Right forelimb (tissue), 1 donor: Measurements from ENCODE around the gene SH3YL1.

Source experiments
- DNase-seq: peaks from one replicate; pipeline ENCODE4 v3.0.0-alpha.2; 2018

The SH3YL1 gene, protein sequence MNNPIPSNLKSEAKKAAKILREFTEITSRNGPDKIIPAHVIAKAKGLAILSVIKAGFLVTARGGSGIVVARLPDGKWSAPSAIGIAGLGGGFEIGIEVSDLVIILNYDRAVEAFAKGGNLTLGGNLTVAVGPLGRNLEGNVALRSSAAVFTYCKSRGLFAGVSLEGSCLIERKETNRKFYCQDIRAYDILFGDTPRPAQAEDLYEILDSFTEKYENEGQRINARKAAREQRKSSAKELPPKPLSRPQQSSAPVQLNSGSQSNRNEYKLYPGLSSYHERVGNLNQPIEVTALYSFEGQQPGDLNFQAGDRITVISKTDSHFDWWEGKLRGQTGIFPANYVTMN

DNA sequence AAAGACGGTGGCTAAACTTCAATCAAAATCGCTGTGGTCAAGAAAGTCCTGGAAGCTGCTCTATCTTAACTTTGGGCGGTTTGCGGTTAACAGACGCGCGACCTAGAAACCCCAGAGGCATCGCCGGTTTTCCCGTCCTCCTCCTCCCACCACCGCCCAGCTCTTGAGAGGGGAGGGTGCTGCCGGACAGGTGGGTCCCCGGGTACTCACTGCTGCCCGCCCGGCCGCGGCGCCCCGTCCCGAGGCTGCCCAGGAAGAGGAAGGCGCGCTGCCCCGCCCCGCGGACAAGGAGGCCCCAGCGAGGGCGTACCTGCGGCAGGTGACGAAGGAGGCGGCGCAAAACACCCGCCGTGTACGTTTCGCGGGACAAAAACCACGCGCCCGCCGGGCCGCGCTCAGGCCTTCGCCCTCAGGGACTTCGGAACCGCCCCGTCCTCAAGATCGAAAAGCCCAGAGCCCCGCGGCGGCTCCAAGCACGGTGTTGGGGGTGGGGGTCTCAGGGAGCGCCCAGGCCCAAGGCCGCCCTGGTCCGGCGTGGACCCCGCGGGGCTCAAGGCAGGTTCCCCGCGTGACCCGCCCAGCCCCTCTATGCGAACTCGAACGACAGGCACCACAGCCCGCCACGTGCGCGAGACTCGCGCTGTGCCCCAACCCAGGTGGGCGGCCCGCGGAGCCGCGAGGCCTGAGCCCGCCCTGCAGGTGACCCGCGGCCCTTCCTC lies at the start of gene SH3YL1:
Gene SH3YL1, minus strand, starts transcription at position 259 of the 719 bp plus-strand sequence. Its CDS starts 48 bp downstream, at position 211.
- peak; percentile 58 for DNase-seq

DNA sequence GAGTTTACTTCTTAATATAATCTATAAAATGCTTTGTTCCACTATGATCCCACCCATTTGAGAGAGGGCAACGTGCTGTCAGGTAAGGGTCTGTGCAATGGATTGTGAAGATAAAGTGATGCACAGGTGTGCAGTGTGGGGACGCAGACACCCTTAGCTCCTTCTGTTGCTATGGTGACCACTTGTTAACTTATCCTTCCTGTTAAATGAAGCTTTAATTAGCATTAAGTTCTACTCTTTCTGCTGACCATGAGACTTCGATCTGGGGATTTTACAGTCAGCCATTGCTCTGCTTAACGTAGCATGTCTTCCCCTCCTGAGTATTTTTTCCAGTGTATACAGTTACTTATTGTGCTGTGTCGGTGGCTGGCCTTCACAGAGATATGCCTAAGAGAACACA lies 47.2 kb upstream of the SH3YL1 start:
- DNase-seq, result no peak

DNA sequence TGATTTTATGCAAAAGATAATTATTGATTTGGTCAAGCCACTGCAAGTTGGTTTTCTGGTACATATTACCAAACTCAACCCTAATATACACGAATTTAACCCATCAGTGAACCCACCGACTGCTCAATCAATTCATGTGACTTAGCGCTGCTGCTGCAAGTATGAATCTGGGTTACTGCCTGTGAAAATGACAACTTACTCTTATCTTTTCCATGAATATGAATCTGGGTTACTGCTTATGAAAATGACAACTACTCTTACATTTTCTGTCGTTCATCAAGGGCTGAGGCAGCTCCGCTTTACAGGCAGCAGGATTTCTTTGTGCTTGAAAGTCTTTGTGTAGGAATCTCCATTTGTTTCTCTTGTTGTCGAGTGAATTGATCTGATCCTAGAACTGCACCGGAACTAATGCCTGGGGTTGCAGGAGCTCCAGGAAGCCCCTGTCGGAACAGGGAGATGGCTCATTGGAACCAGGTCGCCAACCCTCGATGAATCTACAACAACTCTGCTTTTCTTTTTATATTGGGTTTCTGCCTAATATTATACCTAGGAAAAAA lies 46.2 kb upstream of the SH3YL1 start:
- DNase-seq, result no peak

DNA sequence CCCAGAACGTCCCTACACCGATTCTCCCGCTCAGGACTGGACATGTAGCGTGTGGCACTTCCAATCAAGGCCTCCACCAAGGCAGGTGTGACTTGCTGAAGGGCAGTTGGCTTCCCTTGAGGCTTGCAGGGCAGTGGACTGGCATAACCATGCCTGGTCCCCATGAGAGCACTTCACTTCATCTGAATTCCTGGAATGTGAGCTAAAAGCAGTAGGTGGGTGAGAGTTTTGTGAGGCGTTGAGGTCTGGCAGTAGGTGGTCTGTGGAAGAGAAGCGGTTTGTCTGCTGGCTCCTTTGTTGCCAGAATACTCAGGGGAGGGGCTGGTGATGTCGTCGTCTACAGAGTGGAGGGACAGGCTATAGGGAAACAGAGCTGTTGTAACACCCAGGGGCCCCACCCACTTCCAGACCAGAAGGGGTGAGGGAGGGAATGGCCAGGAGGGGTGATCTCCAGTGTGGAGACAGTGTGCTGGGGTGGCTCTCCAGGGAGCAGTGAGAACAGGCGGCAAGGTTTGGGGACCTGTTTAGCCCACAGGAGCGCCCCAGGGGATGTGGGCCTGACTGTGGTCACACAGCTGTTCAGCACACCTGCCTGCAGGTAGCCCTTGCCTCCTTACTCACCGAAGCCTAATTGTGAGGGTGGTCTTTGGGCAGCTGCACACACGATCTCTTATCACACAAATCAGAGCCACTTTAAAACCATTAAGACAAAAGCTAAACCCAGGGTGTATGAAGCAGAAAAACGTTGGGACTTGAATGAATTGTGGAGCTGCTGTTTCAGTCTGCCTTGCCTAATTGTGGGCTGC lies 45.5 kb upstream of the SH3YL1 start:
- no peak for DNase-seq

DNA sequence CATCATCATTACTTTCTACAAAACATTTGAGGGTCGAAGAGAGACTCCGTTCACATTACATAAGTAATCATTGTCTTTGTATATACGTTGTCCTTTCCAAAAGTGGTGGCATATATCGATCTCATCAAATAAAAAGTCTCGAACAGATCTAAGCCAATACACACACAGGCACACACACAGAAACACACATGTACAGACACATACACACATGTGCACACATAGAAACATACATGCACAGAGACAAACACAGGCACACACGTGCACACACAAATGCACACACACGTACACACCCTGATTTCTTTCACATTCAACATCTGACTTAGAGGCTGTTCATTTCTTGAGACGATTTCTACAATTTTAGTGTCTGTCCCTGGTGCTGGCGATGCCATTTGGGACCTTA lies 41.5 kb upstream of the SH3YL1 start:
- no peak for DNase-seq

DNA sequence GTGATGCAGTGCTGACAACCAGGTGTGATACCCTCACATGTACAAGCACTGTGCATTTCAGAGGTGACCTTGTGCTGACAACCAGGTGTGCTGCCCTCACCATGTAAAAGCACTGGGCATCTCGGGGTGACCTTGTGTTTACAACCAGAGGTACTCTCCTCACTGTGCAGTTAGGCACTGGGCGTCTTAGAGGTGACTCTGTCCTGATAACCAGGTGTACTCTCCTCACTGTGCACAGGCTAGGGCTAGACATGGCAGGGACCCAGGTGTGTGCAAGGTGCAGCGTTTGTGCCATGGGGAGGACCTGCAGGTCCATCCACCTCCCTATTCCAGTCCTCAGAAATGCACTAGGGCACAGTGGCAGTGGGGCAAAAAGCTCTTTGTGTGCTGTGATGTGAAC lies 32.5 kb upstream of the SH3YL1 start:
- no peak for DNase-seq

DNA sequence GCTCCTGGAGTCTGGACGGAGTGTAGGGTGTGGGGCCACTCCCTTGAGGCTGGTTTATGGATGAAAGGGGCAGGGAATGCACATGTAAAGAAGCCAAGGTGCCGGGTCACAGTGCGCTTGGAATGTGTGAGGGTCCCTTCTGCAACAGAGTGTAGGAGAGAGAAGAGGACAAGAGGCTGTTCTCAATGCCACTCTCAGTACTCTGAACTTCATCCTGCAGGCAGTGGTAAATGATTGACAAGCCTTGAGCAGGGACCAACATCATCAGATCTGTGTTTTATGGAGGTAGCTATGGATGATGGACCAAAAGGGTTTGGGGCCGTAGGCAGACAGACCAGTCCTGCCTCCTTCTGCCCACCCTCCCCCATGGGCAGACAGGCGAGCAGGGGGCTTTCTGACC lies 31.3 kb upstream of the SH3YL1 start:
- no peak for DNase-seq

DNA sequence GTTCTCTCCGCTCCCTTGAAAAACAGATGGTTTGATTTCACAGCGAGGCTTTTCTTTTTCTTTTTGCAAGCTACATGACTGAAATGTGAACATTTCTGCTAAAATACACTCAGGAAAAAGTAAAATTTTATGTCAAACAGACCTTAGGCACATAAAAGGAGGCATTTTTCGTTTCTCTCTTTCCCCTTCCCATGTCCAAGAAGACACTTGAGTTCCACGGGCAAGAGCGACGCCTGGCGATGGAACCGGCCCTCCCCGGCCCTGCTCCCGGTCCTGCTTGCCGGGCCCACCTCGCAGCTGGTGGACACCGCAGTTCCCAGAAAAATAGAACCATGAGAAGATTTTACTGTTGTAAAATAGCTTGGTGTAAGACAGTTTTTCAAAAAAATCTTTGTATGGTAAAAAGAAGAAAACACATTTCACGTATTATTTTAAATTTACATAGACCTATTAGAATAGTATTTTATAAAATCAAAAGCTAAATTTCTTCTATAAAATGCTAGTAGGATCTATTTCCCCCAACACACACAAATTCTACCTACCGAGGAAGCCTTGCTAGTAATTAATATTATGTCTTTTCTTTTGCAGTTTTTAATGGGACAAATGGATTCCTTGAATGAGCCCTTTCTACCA lies 26.4 kb upstream of the SH3YL1 start:
- peak; percentile 84 for DNase-seq

DNA sequence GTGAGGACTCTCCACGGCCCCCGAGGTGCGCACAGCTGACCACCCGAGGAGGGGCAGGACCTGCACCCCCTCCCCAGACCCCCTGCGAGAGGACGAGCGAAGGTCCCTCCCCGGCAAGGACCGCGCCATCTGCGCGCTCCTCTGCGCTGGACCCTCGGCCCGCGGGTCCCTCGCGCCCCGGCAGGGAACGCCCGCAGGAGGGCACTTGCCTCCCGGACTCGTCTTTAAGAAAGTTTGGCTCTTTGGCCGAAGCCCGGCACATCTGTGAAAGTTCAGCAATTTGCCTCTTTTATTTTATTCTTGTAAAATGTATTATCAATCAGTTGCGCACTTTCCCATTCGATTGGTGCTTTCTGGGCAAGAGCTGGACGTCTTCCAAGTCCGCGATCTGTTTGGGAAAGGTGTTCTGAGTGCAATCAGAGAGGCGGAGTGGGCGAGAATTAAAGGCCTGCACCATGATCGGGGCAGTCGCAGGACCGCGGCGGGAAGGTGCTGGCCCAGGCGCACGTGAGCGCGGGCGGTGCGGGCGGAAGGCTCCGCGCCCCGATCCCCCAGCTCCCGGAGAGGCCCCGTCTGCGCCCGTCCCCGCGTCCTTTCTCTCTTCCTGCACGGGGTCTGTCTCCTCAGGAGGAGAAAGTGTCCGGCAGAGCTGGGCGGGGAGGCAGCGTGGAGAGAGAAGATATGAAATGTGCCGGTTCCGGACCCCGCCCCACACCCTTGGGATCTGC lies 25.7 kb upstream of the SH3YL1 start:
- peak; percentile 59 for DNase-seq

DNA sequence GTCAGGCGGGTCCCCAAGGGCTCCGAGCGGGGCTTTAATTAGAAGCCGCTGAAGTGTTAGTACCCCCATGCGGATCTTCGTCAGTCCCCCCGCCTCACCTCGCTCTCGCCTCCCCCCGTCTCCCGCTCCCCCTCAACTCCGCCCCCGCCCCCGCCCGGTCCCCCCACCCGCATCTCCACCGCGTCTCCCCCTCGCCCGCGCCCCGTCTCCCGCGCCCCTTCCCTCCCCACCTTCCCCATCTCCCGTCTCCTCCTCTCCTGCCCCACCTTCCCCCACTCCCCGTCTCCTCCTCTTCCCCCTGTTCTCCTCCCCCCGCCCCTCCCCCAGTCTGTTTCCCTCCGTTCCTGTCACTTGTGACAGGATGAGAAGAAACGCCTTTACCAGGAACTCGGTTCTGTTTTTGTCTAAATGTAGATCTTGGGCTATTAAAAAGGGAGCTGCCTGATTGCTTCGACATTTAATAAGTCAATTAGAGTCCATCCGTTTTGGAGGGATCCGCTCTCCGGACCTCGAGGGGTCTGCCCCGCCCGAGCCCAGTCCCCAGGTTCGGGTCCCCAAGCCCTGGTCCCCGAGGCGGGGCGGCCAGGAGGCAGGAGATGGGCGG lies 25.0 kb upstream of the SH3YL1 start:
- no peak for DNase-seq

DNA sequence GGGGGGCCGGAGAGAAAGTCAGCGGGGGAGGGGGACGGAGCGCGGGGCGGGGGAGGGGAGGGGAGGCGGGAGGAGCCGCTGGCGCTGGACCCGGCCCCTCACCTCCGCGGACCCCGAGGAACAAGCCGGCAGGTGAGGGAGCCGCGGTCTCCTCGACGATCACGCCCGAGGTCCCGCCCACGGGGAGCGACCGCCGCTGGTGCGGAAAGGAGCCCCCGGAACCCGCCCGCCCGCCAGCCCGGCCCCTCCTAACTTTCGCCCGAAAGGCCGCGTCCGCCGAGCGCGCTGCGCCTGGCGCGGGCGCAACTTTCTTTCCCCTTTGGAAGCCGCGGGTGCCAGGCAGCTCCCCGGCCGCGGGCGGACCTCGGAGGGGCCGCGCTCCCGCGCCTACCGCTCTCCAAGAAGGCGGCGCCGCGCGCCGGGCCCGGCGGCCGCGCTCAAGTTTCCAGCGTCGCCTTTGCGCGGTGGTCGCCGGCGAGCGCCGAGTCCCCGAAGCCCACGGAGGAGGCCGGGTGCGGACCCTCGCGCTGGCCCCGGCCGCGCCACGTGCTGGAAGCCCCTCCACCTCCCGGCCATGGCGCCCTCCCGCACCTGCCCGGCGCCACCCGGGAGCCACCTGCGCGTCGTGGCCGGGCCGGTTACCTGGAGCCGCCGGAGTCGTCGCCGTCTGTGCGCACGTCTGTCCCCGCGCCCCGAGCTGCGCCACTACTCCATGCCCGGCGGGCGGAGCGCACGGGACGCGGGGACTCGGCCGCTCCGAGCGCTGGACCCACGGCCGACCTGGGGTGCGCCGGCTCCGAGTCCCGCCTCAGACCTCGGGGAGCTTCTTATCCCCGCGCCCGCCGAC lies 24.3 kb upstream of the SH3YL1 start, which contains the start of gene ALKAL2:
Gene ALKAL2, minus strand, starts transcription at position 181 of the 847 bp plus-strand sequence. CDS start 256 bp downstream, outside the sequence.
- no peak for DNase-seq

DNA sequence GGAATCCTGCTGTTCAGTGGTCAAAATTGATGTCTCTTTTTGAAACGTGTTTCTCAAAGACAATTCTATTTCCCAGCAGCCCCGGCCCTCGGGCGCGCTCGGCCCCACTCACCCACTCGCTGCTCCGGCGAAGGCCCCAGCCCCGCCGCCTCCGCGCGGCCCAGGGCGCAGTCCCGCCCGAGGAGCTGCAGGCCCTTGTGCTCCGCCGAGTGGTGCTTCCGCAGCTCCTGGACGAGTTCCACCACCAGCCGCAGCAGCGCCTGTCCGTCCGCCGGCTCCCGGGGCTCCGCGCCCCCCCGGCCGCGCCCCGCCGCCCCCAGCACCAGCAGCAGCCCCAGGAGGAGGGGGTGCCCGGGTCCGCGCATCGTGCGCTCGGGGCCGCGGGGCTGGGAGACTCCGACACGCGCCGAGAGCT lies 23.6 kb upstream of the SH3YL1 start:
- DNase-seq, result peak; percentile 79

DNA sequence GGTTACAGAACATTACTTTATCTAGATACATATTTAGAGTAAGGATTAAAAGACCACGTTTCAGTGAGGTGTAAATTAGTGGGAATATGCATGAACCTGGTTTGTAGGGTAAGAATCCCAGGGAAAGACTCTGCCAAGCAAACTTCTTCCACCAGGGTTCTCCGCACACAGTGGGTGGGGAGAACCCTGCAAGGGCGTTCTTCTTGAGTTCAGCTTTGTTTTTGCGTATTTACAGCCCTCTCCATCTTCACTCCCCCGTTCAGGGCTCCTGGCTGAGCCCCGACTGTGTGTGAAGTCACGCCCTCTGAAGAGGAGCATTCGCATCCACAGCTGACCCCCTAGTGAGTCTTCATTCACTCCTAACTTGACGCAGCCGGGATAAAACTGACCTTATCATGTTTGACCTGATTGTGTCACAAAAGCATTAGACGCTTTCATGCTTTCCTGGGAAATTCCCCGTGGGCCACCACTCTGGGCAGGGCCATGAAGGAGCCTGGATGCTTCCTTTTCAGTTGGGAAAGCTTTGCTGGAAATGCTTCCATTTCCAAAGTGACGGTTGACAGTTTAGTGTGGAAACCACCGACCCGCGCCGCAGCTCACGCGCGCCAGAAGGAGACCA lies 23.1 kb upstream of the SH3YL1 start:
- no peak for DNase-seq

DNA sequence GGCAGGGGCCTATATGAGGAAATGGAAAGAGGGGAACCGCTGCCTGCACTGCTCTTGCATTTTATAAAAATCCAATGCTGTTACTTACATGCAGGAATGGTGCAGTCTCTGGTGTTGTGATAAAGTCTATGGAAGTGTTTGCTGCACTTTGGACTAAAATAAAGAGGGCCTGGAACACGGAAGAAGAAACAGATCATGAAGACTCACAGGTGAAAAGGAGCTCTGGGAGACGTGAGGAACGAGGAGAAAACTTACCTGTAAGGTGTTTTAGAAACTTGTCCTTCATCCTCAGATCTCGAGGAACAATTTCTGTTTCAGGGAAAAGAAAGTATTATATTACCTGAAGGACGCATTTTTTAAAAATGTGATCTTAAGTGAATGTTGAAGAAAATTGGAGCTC lies 22.2 kb upstream of the SH3YL1 start:
- no peak for DNase-seq

DNA sequence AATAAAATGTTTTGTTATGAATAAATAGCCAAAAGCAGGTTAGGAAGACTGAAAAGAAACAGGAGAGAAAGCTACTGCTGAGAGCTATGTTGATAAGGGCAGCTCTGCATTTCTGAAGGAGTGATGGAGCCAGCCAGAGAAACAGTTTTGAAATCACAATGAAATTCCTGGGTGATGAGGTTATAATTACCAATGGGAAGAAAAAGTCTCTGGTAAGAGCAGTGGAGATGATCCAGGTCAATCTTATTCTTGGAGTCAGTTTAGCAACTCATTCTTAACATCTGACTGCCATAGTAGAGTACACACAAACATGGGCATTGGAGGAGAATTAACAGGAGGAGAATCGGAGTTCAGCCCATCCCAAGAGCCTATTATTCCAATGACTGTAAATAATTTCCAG lies 21.7 kb upstream of the SH3YL1 start:
- DNase-seq, result no peak

DNA sequence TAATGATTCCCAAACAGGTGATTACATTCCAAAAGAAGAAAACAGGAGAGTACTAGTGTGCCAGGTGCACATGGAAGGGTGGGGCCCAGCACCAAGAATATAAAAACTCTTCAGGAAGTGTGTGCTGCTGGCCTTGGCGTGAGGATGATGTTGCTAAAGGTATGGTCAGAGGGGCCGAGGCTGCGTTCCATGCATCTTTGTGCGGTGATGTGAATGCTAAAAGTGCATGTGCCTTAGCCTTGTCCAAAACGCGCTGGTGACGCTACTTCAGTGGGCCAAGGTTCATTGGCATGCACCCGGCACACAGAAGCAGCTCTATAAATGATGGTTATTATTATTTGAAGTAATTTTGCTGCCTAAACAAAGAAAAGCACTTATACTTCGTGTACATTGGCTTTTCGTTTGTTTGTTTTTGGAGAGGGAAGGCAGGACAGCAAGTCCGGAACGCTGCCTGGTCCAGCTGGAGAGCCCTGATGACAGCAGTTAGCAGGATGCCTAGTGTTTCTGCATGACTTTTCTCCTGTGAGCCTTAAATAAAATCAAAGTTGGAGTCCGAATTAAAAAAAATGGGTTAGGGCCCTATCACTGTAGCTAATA lies 21.2 kb upstream of the SH3YL1 start:
- DNase-seq, result no peak

DNA sequence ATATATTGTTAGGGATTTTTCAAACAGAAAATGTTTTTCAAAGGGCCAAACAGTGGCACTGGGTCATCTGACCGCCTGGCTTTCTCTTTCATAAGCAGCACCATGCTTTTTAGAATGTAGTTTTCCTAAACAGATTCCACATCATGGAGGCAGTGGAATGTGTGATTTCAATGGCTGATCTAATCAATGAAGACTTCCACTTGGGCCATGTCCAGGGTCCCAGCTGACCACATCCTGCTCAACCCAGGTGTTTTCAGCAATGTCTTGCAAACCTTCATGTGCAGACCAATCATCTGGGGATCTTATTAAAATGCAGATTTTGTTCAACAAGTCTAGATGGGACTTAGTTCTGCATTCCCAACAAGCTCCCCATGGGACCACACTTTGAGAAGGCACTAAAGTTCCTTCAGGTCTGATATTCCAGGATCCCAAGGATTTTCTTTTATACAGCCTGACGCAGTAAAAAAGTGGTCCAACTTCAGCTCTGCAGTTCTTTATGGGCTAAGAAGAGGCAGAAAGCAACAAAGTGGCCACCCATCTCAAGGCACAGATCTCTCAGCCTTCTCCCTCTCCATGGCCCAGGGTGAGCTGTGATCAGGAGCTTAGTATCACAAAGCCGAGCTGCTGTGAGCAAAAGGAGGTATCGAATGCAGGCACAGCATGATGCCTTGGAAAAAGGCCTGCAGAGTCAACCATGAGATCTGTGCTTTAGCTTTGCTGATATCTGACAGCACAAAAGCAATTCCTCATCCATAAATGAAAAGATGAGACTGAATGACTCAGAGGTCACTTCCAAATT lies 20.4 kb upstream of the SH3YL1 start:
- DNase-seq, result no peak

DNA sequence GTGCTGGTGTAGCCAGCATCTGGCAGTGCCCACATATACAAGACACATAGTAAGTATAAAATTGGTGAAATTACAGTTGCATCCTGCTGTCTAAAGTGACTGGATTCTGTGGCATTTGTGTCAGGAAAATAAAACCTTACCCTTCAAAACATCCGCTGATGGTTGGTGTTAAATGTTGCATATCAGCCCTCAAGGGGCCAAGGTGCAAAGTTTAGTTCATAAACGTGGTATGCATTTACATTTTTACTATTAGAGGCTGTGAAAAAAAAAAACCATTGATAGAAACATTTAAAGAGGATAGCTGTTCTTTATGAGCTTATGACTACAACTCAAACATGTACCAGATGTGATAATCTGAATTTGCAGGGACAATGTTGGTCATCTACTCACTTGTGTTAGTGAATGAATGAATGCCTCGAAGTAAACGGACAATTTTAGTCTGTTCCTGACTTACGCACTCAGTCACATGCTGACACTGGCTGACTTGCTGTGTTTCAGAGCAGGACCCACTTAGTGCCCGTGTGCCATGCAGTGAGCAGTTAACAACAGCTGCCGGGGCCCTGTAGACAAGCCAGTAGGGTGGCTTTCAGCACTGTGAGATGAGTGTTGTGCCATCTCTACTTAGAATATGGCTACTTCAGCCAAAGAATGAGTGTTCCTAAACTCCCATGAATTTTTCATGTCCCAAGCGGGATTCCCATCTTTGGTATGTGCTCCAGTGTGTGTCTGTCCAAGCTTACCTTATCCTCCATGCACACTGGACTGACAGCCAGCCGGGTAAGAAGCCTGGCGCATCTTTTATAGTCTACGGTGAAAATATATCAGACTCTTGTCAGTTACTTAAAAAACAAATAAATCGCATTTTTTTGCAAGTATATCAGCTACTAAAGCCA lies 18.8 kb upstream of the SH3YL1 start:
- DNase-seq, result no peak
